ENCODE data around the gene AGAP6. TPM values are rescaled to one million over a fixed set of nuclear protein-coding genes. Genes with fewer than 3 reads are reported as not detected.
"Not testable (repeated sequence)": the region's sequence is repeated elsewhere in the genome, so short reads cannot be mapped to it uniquely, and the experiment has no call there.

AGAP6 gene
- total and polyA plus RNA-seq, 2 donors (not counting 3 experiments of a cell fraction or from before 2014, with no cell fraction given): 12.7 to 14.7 TPM

DNA sequence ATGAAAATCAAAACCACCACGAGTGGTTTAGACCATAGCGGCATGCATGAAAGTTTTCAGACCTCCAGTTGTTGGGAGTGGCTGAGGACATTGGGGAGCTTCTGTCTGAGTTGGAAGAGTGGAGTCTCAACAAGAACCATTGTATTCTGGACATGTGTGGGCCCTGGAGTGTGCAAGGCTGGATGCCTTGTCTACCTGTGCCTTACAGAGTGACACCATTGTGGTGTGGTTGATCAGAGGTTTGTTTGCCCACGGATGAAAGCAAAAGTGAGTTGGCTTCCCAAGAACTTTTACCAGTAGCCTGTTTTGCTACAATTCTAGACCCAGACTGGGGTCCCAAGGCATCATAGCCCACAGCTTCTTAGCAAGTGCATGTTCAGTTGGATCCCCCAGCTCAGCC, 10.4 kb upstream of the AGAP6 start:
- CTCF ChIA-PET; BruUV-seq (replicated peaks): not testable (repeated sequence)

DNA sequence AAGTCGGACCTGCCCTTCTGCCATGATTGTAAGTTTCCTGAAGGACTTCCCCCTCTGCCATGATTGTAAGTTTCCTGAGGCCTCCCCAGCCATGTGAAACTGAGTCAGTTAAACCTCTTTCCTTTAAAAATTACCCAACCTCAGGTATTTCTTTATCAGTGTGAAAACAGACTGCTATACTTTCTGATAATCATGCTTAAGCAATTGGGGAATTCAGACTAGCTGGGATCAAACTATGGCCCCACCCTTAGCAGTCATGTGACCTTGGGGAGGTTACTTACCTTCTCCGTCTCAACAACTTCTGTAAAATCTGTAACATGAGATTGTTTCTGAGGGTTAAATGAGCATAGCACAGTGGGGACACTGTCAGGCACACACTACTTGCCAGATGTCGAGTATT, 999 bp upstream of the AGAP6 start:
- H3K9me3 ChIP-seq (replicated peaks; ENCODE audit: control insufficient read depth, insufficient read depth, low read length); CTCF ChIA-PET; H2AFZ ChIP-seq (ENCODE audit: low read depth, low read length); H3K9me1 ChIP-seq (replicated peaks; ENCODE audit: control insufficient read depth, extremely low read depth, insufficient read depth, low read length); H3K4me3 ChIP-seq (replicated peaks in 1 of 3; ENCODE audit: insufficient read depth in 1 of 3, low read depth in 1 of 3, low read length in 3 of 3); H3K4me2 ChIP-seq (ENCODE audit: insufficient read depth, low read length); H3K9ac ChIP-seq (replicated peaks; ENCODE audit: extremely low read depth, insufficient read depth, low read length); FAIRE-seq; H4K20me1 ChIP-seq (replicated peaks; ENCODE audit: control insufficient read depth, extremely low read depth, insufficient read depth, low read length); DNase-seq (ENCODE audit: low read depth, low spot score); intact Hi-C loops (cut with micrococcal nuclease); H3K79me2 ChIP-seq (ENCODE audit: control insufficient read depth, insufficient read depth, low read length); H3K27ac ChIP-seq (ENCODE audit: insufficient read depth, low read depth, low read length); H3K4me1 ChIP-seq (ENCODE audit: control insufficient read depth, extremely low read depth, insufficient read depth, low read length); BruUV-seq (replicated peaks); H3K27me3 ChIP-seq (ENCODE audit: control insufficient read depth in 2 of 2, insufficient read depth in 2 of 2, low read length in 2 of 2); dilution Hi-C loops (cut with MboI; ENCODE audit: extremely low pct_ligation_motif_present, low sequenced_read_pairs); POLR2A ChIA-PET; H3K36me3 ChIP-seq (ENCODE audit: control insufficient read depth in 2 of 2, extremely low read depth in 1 of 2, insufficient read depth in 2 of 2, low read length in 2 of 2): not testable (repeated sequence)

More for the DNA sequence above, 10.4 kb upstream of the AGAP6 start:
- intact Hi-C loops (cut with micrococcal nuclease); H2AFZ ChIP-seq (ENCODE audit: low read depth, low read length); H3K4me3 ChIP-seq (replicated peaks in 1 of 3; ENCODE audit: insufficient read depth in 1 of 3, low read depth in 1 of 3, low read length in 3 of 3); H3K9ac ChIP-seq (replicated peaks; ENCODE audit: extremely low read depth, insufficient read depth, low read length); H3K4me2 ChIP-seq (ENCODE audit: insufficient read depth, low read length); H3K9me3 ChIP-seq (replicated peaks; ENCODE audit: control insufficient read depth, insufficient read depth, low read length); FAIRE-seq; POLR2A ChIA-PET; H4K20me1 ChIP-seq (replicated peaks; ENCODE audit: control insufficient read depth, extremely low read depth, insufficient read depth, low read length); H3K27me3 ChIP-seq (ENCODE audit: control insufficient read depth in 2 of 2, insufficient read depth in 2 of 2, low read length in 2 of 2); dilution Hi-C loops (cut with MboI; ENCODE audit: extremely low pct_ligation_motif_present, low sequenced_read_pairs); H3K36me3 ChIP-seq (ENCODE audit: control insufficient read depth in 2 of 2, extremely low read depth in 1 of 2, insufficient read depth in 2 of 2, low read length in 2 of 2); H3K9me1 ChIP-seq (replicated peaks; ENCODE audit: control insufficient read depth, extremely low read depth, insufficient read depth, low read length); H3K79me2 ChIP-seq (ENCODE audit: control insufficient read depth, insufficient read depth, low read length); H3K27ac ChIP-seq (ENCODE audit: insufficient read depth, low read depth, low read length); DNase-seq (ENCODE audit: low read depth, low spot score); H3K4me1 ChIP-seq (ENCODE audit: control insufficient read depth, extremely low read depth, insufficient read depth, low read length): not testable (repeated sequence)

DNA sequence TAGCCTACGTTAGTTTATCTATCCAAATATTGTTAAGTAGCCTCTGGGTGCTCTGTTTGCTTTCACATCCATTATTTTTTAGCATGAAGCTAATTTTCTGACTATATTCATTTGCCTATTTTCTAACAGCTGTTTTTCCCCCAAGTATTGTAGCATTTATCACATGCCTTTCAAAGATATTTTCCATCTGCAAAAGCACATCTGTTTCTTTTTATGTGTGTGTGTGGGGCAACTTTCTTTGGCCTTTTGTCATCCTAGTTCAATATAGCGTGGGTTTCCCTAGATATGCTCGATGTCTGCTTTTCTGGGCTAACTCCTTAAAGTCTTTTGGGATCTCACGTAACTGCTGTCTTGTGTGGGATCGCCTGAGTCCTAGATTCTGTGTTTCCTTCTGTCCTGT, 7.1 kb downstream of the AGAP6 start:
- H3K4me3 ChIP-seq (replicated peaks in 1 of 3; ENCODE audit: insufficient read depth in 1 of 3, low read depth in 1 of 3, low read length in 3 of 3); DNase-seq (ENCODE audit: low read depth, low spot score); H3K79me2 ChIP-seq (ENCODE audit: control insufficient read depth, insufficient read depth, low read length); dilution Hi-C loops (cut with MboI; ENCODE audit: extremely low pct_ligation_motif_present, low sequenced_read_pairs); H2AFZ ChIP-seq (ENCODE audit: low read depth, low read length); H3K9me3 ChIP-seq (replicated peaks; ENCODE audit: control insufficient read depth, insufficient read depth, low read length); POLR2A ChIA-PET; H3K9ac ChIP-seq (replicated peaks; ENCODE audit: extremely low read depth, insufficient read depth, low read length); H3K4me2 ChIP-seq (ENCODE audit: insufficient read depth, low read length); BruUV-seq (replicated peaks); H3K27me3 ChIP-seq (ENCODE audit: control insufficient read depth in 2 of 2, insufficient read depth in 2 of 2, low read length in 2 of 2); H3K9me1 ChIP-seq (replicated peaks; ENCODE audit: control insufficient read depth, extremely low read depth, insufficient read depth, low read length); intact Hi-C loops (cut with micrococcal nuclease); H3K36me3 ChIP-seq (ENCODE audit: control insufficient read depth in 2 of 2, extremely low read depth in 1 of 2, insufficient read depth in 2 of 2, low read length in 2 of 2); CTCF ChIA-PET; H3K4me1 ChIP-seq (ENCODE audit: control insufficient read depth, extremely low read depth, insufficient read depth, low read length); H4K20me1 ChIP-seq (replicated peaks; ENCODE audit: control insufficient read depth, extremely low read depth, insufficient read depth, low read length); FAIRE-seq; H3K27ac ChIP-seq (ENCODE audit: insufficient read depth, low read depth, low read length): not testable (repeated sequence)

DNA sequence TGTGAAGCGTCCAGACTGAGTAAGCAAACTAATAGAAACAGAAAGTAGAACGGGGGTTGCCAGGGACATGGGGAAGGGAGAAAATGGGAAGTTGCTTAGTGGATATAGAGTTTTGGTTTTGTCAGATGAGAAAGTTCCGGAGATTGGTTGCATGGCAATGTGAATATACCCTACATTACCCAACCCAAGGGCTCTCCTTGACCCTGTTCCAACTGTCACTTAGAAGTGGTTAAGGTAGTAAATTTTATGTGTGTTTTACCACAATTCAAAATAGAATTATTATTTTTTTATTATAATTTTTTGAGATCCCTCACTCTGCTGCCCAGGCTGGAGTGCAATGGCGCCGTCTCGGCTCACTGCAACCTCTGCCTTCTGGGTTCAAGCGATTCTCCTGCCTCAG, 25.8 kb downstream of the AGAP6 start:
- H3K27me3 ChIP-seq (ENCODE audit: control insufficient read depth in 2 of 2, insufficient read depth in 2 of 2, low read length in 2 of 2); BruUV-seq (replicated peaks); H3K4me1 ChIP-seq (ENCODE audit: control insufficient read depth, extremely low read depth, insufficient read depth, low read length); H3K36me3 ChIP-seq (ENCODE audit: control insufficient read depth in 2 of 2, extremely low read depth in 1 of 2, insufficient read depth in 2 of 2, low read length in 2 of 2); H4K20me1 ChIP-seq (replicated peaks; ENCODE audit: control insufficient read depth, extremely low read depth, insufficient read depth, low read length); H3K4me2 ChIP-seq (ENCODE audit: insufficient read depth, low read length); POLR2A ChIA-PET; H3K27ac ChIP-seq (ENCODE audit: insufficient read depth, low read depth, low read length); H3K4me3 ChIP-seq (replicated peaks in 1 of 3; ENCODE audit: insufficient read depth in 1 of 3, low read depth in 1 of 3, low read length in 3 of 3); H3K79me2 ChIP-seq (ENCODE audit: control insufficient read depth, insufficient read depth, low read length); H3K9ac ChIP-seq (replicated peaks; ENCODE audit: extremely low read depth, insufficient read depth, low read length); H2AFZ ChIP-seq (ENCODE audit: low read depth, low read length); FAIRE-seq; dilution Hi-C loops (cut with MboI; ENCODE audit: extremely low pct_ligation_motif_present, low sequenced_read_pairs); H3K9me3 ChIP-seq (replicated peaks; ENCODE audit: control insufficient read depth, insufficient read depth, low read length); H3K9me1 ChIP-seq (replicated peaks; ENCODE audit: control insufficient read depth, extremely low read depth, insufficient read depth, low read length); intact Hi-C loops (cut with micrococcal nuclease); DNase-seq (ENCODE audit: low read depth, low spot score); CTCF ChIA-PET: not testable (repeated sequence)
